Measurements from ENCODE around the gene DAAM2. TPM values are rescaled to one million over a fixed set of nuclear protein-coding genes. Genes with fewer than 3 reads are reported as not detected.

The DAAM2 gene
- total and polyA plus RNA-seq, 9 of the 15 experiments (the other 6 are each of a cell fraction or from before 2014, with no cell fraction given), result 0.01 to 0.07 TPM; not detected in 7

DNA sequence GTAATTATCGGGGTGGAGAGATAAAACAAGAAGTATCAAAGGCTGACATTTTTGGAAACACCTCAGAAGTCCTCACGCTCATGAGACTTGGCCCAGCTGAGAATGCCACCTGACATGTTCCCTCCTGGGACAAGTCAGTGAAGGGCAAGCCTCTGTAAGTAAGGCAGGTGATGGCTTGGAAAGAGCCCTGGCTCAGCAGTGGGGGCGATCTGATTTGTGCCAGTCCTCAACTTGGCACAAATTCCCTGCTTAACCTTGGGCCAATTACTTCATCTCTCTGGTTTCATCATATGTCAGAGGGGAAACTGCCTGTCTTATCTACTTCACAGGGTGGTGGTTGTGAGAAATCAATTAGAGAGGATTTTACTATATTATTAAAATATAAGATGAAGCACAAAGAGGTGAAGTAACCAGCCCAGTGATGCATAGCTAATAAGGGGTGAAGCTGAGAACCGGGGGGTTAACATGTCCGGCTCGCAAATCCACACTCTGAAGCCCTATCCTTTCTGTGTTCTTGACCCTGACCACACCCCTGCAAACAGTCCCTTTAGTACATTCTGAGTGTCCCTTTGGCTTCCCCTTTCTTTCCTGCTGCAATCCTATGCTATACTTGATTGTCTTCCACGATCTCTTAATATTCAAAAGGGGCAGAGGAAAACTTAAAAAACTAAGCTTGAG, 150.9 kb downstream of the DAAM2 start (continued):
- TF ChIP-seq, protein P1, sequence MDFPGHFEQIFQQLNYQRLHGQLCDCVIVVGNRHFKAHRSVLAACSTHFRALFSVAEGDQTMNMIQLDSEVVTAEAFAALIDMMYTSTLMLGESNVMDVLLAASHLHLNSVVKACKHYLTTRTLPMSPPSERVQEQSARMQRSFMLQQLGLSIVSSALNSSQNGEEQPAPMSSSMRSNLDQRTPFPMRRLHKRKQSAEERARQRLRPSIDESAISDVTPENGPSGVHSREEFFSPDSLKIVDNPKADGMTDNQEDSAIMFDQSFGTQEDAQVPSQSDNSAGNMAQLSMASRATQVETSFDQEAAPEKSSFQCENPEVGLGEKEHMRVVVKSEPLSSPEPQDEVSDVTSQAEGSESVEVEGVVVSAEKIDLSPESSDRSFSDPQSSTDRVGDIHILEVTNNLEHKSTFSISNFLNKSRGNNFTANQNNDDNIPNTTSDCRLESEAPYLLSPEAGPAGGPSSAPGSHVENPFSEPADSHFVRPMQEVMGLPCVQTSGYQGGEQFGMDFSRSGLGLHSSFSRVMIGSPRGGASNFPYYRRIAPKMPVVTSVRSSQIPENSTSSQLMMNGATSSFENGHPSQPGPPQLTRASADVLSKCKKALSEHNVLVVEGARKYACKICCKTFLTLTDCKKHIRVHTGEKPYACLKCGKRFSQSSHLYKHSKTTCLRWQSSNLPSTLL (IDR thresholded peaks at IDR 0.05), result no peak
- TF ChIP-seq FOXJ2 (tag; IDR thresholded peaks at IDR 0.05) (no peak), ELF1 (tag; IDR thresholded peaks at IDR 0.05) (no peak), TCF7 (IDR thresholded peaks at IDR 0.05; ENCODE audit: borderline replicate concordance) (no peak), GATA2 (CRISPR knock-in tag; IDR thresholded peaks at IDR 0.05) (no peak), CEBPB (tag; IDR thresholded peaks at IDR 0.05) (peak; percentile 85), TRIM24 (IDR thresholded peaks at IDR 0.05) (no peak), PTRF (tag; IDR thresholded peaks at IDR 0.05) (no peak), CEBPG (CRISPR knock-in tag; IDR thresholded peaks at IDR 0.05) (no peak), CEBPG (tag; conservative IDR thresholded peaks at IDR 0.05 in 1 of 2, IDR thresholded peaks at IDR 0.05 in 1 of 2) (peak; percentile 39 to 60; a peak in 3 of 4 replicates), ZNF124 (CRISPR knock-in tag; IDR thresholded peaks at IDR 0.05) (no peak), RFX1 (IDR thresholded peaks at IDR 0.05) (no peak), KLF10 (CRISPR knock-in tag; IDR thresholded peaks at IDR 0.05) (no peak), RBM14 (IDR thresholded peaks at IDR 0.05; ENCODE audit: borderline replicate concordance, insufficient read depth, low read depth, low read length) (no peak)
- TF ChIP-seq, protein P2, sequence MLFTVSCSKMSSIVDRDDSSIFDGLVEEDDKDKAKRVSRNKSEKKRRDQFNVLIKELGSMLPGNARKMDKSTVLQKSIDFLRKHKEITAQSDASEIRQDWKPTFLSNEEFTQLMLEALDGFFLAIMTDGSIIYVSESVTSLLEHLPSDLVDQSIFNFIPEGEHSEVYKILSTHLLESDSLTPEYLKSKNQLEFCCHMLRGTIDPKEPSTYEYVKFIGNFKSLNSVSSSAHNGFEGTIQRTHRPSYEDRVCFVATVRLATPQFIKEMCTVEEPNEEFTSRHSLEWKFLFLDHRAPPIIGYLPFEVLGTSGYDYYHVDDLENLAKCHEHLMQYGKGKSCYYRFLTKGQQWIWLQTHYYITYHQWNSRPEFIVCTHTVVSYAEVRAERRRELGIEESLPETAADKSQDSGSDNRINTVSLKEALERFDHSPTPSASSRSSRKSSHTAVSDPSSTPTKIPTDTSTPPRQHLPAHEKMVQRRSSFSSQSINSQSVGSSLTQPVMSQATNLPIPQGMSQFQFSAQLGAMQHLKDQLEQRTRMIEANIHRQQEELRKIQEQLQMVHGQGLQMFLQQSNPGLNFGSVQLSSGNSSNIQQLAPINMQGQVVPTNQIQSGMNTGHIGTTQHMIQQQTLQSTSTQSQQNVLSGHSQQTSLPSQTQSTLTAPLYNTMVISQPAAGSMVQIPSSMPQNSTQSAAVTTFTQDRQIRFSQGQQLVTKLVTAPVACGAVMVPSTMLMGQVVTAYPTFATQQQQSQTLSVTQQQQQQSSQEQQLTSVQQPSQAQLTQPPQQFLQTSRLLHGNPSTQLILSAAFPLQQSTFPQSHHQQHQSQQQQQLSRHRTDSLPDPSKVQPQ (CRISPR knock-in tag; IDR thresholded peaks at IDR 0.05; ENCODE audit: borderline replicate concordance), result no peak
